Measurements from ENCODE around the gene SLC38A3. TPM values are rescaled to one million over a fixed set of nuclear protein-coding genes. Genes with fewer than 3 reads are reported as not detected.

SLC38A3 gene
- total and polyA plus RNA-seq, 2 of the 8 experiments (the other 6 are each of a cell fraction or from before 2014, with no cell fraction given) = 1.2 to 3.7 TPM

- no peak for TF ChIP-seq BRCA1 (IDR thresholded peaks at IDR 0.05; ENCODE audit: low read depth, low read length)
Measured at GRCh38 chr3:50193286-50193685, 11.8 kb upstream of the SLC38A3 start (continued).

Data from H1 (cell line).